Stimulated activated CD4-positive, alpha-beta T cell treated with anti-CD3 and anti-CD28 coated beads, Interleukin-2, amount 100 ng/mL, for 48 hours (primary cell): ENCODE data around the gene SLC12A9.
"Not testable (repeated sequence)": the region's sequence is repeated elsewhere in the genome, so short reads cannot be mapped to it uniquely, and the experiment has no call there.

Experiments used
- DNase-seq, 2 donors: peaks; one replicate each; pipeline ENCODE4 v3.0.0-alpha.2; 2020

SLC12A9 gene

DNA sequence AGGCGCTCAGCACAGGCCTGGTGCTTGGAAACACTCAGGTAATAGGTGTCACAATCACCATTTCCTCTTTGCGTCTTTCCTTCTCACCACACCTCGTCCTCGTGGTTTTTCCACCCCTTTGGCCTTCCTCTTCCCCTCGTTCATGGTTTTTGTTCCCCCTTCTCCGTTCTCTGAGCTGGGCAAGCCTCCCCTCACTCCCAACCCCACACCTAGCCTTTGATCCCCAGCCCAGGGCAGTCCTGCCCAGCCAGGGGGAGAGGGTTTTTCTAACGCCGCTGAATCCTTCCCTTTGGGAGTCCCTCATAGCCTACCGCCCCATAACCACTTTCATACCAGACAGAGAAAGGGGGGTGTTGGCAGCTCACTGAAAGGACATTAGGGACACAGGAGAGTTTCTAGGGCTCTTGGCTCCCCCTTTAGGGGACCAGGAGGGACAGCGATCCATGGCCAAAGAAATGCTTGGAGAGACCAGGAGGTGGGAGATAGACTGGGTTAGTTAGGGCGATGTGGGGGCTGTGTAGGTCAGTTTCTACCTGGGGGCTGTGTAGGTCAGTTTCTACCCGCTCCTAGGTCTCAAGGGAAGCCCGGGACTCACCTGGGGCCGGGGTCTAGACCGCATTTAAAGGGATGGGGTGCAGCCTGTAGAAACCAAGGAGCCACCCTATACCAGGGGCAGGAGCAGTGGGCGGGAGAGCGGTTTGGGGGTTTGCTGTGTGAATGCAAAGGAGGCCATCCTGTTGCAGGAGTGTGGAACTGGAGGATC is 26.6 kb upstream of the SLC12A9 start:
- DNase-seq = no peak

DNA sequence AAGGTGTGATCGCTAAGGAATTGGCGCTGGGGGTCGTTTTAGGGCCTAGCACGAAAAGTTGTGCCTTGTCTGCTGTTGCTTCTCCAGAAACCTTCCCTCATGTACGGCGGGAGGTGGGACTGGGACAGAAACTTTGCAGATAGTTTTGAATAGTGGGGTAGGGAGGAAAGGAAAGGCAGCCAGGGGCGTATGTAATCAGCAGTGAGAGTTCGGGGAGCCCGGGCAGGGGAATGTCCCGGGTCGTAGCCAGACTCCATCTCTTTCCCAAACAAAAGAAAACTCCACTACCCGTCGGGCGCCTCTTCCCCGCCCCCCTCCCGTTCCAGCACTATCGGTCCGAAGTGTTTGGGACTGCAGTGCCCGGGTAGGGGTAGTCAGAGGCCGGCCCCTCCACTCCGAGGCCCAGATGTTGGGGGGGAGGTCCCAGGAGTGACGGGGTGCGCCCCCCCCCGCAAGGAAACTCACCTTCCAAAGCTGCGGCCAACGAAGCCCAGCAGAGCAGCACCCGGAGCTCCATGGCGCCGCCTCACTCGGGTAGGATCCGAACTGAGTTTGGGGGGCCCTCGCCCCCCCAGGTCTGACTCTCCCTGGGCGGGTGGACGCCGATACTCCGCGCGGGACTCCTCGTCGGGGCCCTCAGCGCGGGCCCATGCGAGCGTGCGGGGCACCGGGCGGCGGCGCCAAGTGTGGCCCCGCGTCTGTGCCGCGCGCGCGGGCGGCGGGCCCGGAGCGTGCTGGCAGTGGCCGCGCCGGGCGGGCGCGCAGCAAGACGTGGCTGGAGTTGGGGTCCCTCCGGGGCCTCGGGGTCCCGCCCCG is 25.8 kb upstream of the SLC12A9 start:
- DNase-seq = no peak

DNA sequence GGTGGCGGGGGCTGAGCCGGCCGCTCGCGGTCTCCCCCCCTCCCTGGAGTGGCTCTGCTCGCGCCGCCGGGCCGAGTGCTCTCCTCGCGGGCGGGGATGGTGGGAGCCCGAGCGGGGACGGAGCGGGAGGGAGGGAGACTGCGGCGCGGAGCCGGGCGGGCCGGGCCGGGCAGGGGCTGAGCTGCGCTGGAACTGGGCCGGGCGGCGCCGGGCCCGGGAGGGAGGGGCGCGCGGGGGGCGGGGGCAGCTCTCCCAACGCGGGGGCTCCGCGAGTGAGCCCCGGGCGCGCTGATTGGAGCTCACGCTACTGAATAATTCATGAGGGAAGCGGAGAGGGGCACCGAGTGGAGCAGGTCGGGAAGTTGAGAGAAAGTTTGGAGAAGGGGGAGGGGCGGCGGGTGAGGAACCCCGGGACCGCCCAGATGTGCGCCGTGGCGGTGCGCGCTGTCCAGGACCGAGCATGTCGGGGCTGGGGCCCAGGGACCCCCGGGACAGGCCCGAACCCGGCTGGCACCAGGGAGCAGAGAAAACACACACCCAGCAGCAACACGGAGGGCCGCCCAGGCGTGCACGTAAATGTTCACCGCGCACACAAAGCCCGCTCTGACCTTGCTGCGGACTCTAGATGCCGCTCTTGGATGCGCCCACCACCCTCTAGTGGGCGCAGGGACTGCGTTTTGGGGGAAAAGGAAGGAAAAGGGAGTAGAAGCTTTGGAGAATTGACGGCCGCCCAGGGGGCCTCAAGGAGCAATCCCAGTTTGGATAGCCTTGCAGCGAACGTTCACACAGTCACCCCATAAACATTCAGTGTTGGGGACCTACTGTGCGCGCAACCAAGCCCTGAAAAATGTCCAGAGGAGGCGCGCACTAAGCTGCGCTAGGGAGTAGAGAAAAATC is 24.9 kb upstream of the SLC12A9 start, which contains the start of gene EPHB4:
EPHB4 (minus strand) TSS at position 194 of the 897 bp plus-strand sequence. CDS start 493 bp downstream, outside the sequence.
- no peak for DNase-seq

DNA sequence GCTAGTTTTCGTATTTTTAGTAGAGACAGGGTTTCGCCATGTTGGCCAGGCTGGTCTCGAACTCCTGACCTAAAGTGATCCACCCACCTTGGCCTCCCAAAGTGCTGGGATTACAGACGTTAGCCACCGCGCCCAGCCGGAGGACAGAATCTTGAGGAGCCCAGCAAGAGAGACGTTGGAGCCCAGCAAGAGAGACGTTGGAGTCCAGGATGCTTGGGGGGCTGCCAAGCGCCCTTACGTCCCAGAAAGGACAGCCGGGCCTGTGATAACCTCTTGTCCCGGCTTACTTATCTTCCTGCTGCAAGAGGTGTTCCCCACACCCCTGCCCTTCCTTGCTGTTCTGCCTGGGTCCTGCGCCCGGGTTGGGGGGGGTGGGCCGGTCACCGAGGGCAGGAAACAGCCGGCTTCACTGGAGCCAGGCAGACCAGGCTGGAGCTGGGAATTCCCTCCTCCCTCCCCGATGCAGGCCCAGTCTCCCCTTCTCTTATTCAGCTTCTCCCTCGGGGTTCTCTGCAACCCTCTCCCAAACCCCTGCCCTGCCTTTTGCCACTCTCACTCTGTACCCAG is 23.3 kb upstream of the SLC12A9 start:
- no peak for DNase-seq

DNA sequence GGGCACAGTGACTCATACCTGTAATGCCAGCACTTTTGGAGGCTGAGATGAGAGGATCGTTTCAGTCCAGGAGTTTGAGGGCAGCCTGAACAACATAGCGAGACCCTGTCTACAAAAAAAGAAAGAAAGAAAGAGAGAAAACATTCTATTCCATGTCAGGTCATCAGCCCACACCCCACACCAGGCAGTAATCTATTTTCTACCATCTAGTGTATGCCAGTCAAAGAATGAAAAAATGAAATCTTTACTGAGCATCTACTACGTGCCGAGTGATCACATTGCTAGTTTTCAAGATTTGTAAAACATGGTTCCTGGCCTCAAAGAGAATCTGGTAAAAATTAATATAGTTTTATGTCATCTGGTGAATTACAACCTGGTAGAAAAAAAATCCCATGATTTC is 22.1 kb upstream of the SLC12A9 start:
- DNase-seq = no peak

DNA sequence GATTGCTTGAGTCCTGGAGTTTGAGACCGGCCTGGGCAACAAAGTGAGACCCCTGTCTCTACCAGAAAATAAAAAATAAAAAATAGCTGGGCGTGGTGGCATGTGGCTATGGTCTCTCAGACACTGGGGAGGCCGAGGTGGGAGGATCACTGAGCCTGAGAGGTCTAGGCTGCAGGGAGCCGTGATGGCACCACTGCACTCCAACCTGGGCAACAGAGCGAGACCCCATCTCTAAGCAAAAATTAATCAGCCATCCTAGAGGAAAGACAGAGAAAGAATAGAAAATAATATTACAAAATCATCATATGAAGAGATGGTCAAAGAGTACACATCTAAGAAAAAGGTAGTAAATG is 20.3 kb upstream of the SLC12A9 start:
- no peak for DNase-seq

DNA sequence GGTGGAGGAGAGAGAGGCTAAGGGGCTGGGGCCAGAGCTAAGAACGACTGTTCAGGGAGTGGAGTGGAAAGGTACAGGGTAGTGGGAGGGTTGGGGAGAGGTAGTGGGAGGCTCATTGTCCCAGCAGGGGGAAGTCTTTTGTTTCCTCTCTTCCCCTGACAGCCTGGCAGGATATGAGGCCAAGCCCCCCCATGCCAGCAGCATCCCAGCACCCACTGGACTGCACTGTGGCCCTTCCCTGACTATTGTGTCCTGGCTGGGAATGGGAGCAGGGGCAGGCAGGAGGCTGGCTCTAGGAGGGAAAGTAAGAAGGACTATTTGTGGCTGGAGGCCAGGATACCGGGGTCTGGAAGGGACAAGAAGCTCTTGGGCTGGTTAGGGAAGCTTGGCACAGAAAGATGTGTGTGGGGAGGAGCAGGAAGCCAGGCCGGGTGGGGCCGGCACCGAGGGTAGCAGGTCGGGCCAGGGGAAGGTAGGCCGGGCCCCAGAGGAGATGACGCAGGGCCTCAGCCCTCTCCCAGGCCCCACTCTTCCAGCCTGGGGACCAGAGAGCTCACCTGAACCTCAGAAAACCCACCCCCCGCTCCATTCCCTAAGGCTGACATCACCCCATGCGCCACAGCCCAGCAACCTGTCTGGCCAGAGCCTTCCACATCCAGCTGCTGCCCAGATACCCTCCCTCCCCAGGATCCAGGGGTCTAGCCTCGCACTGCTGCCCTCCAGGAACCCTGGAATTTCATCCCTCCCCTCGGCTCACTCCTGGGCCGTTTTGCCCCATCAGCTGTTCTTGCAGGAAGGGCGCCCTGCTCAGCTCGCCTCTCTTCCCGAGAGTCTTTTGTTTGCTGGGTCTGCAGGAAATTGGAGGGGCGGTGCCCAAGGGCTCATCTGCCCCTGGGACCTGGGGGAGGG is 16.4 kb upstream of the SLC12A9 start:
- DNase-seq = no peak

DNA sequence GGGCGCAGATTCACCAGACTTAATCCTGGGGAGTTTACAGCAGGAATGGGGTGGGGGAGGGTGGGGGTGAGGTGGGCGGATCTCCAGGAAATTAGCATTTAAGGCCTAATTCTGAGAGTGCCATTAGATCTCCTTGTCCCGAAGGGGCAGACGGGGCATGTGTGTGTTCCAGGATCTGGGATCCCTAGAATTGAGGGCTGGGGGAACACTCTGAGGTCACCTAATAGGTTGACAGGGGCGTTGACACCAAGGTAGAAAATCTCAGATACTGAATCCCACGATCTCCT is 15.8 kb upstream of the SLC12A9 start:
- DNase-seq = no peak

DNA sequence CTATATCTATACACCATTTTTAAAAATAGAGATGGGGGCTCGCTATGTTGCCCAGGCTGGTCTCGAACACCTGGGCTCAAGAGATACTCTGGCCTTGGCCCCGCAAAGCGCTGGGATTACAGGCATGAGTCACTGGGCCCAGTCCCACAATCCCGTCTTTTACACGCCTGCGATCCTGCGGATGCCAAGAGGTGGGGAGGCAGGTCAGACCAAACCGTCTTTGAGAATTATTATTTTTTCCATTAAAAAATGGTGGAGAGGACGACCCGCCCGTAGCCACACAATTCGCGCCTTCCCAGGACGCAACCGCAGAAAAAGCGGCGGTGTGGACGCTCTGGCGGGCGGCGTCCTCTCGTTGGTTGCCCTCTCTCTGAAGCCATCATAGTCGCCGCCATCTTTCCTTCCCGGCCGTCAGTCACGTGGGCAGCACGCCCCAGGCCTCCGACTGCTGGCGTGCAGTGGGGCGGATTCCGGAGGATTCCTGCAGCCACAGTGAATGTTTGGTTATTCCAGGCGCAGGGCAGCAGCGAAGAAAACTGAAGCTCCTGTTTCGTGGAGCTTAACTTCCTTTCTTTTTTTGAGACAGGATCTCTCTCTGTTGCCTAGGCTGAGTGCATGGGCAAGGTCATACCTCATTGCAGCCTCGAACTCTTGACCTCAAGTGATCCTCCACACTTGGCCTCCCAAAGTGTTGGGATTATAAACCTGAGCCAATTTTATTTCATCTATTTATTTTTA is 15.2 kb upstream of the SLC12A9 start:
- peak; percentile 70 to 71 for DNase-seq

DNA sequence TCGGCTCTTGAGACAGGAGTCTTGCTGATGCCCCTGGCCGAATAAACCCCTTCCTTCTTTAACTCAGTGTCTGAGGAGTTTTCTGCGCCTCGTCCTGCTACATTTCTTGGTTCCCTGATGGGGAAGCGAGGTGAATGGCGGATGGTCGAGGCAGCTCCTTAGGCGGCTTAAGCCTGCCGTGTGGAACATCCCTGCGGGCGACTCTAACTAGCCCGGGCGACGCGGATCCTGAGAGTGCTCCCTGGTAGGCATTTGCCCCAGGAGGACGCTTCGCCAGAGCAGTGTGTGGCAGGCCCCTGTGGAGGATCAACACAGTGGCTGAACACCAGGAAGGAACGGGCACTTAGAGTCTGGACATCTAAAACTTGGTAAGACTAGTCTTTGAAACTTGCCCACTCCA is 13.2 kb upstream of the SLC12A9 start:
- DNase-seq = no peak

DNA sequence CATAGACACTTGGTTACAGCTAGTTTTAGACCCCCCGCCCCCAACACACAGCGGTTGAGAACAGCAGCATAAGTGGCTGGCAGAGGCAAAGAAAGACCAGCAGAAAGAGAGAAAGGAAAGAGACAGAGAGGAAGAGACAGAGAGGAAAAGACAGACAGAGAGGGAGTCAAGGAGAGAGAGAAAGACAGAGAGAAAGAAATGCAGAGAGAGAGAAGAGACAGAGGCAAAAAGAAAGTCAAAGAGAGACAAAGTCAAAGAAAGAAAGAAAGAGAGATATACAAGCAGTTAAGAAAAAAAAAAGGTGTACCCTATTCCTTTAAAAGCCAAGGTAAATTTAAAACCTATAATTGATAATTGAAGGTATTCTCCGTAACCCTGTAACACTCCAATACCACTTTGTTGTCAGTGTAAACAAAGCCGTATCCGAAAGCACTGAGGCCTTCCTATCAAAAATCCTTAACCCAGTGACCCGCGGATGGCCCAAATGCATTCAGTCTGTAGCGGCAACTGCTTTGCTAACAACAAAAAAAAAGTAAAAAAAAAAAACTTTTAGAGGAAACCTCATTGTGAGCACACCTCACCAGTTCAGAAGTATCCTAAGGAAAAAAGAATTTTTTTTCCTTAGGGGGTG is 11.9 kb upstream of the SLC12A9 start:
- no peak for DNase-seq

DNA sequence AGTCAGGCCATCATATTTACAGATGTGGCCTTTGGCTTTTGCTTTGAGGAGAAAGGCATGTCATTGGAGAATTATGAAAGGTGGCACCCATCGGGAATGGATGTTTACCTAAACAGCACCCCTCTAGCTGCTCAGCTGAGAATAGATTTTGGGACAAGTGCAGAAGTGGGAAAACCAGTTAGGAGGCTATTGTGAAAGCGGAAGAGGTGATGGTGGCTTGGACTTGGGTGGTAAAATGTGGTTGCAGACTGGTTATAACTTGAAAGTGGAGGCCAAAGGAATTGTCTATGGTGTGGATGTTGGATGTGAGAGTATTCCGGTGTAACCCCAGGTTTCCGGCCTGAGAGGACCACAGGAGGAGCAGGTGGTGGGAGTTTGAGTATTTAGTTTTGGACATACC is 5.2 kb upstream of the SLC12A9 start:
- no peak for DNase-seq

DNA sequence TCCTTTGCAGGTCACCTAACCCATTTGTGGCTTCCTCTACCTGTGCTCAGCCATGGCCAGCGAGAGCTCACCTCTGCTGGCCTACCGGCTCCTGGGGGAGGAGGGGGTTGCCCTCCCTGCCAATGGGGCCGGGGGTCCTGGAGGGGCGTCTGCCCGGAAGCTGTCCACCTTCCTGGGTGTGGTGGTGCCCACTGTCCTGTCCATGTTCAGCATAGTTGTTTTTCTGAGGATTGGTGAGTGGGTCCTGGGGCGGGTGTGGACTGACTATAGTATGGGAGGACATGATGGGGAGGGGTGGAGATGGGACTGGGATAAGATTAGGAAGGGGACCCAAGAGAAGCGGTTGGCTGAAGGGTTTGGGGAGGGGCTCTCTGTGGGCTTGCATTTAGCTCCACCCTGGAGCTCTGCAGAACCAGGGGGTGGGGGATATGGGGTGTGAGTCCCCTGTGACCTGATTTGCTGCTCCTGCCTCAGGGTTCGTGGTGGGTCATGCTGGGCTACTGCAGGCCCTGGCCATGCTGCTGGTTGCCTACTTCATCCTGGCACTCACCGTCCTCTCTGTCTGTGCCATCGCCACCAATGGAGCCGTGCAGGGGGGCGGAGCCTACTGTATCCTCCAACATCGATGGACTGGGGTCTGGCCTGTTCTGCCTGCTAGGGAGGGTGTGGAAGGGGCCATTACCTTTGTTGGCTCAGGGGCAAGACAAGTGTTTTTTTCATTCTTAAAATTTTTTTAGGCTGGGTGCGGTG is 1.8 kb downstream of the SLC12A9 start:
- DNase-seq = no peak

DNA sequence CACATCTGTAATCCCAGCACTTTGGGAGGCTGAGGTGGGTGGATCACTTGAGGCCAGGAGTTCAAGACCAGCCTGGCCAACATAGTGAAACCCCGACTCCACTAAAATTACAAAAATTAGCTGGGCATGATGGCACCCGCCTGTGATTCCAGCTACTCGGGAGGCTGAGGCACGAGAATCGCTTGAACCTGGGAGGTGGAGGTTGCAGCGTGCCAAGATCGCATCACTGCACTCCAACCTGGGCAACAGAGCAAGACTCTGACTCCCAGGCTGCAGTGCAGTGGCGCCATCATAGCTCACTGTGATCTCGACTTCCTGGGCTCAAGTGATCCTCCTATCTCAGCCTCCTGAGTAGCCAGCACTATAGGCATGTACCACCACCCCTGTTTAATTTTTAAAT is 2.4 kb downstream of the SLC12A9 start:
- not testable (repeated sequence) for DNase-seq

DNA sequence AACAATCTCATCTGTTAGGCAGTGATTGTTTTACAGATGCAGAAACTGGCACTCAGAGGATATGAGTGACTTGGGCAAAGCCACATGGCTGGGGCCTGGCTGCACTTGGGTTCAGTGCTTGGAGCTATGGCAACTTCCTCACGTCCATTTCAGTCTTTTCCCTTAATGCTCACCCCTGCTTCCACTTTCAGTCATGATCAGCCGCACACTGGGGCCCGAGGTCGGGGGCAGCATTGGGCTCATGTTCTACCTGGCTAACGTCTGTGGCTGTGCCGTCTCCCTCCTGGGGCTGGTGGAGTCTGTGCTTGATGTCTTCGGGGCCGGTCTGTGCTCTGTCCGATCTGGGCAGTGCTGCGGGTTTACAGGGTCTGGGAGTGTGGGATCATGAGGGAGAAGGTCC is 3.0 kb downstream of the SLC12A9 start:
- DNase-seq = no peak

DNA sequence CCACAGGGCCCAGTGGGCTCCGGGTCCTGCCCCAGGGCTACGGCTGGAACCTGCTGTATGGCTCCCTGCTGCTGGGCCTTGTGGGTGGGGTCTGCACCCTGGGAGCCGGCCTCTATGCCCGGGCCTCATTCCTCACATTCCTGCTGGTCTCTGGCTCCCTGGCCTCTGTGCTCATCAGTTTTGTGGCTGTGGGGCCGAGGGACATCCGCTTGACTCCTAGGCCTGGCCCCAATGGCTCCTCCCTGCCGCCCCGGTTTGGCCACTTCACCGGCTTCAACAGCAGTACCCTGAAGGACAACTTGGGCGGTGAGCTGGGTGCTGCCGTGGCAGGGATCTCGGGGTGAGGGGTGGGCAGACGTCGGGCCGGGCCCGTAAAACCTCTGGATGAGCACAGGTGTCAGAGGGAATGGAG is 4.4 kb downstream of the SLC12A9 start:
- DNase-seq = no peak

DNA sequence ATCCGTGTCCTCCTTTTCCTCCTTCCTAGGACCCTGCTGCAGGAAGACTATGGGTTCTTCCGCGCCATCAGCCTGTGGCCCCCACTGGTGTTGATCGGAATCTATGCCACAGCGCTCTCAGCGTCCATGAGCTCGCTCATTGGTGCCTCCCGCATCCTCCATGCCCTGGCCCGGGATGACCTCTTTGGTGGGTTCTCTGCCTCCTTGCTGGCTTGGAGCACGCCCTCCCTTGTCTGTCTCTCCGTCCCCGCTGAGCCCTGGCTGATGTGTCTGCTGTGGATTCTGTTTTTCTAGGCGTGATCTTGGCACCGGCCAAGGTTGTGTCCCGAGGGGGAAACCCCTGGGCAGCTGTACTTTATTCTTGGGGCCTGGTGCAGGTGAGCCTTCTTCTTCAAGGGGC is 7.3 kb downstream of the SLC12A9 start:
- no peak for DNase-seq

DNA sequence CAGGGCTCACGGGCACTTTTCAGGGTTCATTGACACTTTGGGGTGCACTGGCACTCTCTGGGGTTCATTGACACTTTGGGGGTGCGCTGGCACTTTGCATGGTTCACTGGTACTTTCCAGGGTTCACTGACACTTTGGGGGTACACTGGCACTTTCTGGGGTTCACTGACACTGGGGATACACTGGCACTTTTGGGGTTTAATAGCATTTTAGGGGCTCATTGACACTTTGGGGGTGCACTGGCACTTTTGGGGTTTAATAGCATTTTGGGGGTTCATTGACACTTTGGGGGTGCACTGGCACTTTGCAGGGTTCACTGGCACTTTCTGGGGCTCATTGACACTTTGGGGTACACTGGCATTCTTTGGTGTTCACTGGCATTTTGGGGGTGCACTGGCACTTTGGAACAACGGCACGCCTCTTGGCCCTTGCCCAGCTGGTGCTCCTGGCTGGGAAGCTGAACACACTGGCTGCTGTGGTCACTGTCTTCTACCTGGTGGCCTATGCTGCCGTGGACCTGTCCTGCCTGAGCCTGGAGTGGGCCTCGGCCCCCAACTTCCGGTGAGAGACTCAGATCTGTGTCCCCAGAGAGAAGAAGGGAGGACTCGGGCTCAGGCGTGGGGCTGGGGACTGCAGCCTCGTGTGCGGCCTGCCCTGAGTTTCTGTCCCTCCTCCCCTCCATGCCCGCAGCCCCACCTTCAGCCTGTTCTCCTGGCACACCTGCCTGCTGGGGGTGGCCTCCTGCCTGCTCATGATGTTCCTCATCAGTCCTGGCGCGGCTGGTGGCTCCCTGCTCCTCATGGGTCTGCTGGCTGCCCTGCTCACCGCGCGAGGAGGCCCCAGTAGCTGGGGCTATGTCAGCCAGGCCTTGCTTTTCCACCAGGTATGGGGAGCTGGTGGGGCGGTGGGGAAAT is 8.4 kb downstream of the SLC12A9 start:
- no peak for DNase-seq

DNA sequence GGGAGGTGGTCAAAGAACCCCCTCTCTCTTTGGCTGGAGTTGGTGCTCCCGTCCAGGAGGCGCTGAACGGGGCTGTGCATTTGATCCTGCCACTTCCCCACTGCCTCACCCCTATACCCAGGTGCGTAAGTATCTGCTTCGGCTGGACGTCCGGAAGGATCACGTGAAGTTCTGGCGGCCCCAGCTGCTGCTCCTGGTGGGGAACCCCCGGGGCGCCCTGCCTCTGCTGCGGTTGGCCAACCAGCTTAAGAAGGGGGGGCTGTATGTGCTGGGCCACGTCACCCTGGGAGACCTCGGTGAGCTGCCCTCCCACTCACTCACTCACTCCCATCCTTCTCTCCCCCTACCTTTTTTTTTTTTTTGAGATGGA is 9.1 kb downstream of the SLC12A9 start:
- no peak for DNase-seq
